T-helper 2 cell (primary cell): ENCODE measurements around the gene CDC42EP5.
"Not testable (repeated sequence)": the region's sequence is repeated elsewhere in the genome, so short reads cannot be mapped to it uniquely, and the experiment has no call there.

ENCODE experiments used
- DNase-seq, 5 experiments: peaks; one replicate each; pipeline versions ENCODE4 v3.0.0 to v3.0.0-alpha.2; 2012 to 2022

Gene CDC42EP5

GRCh38 chr19:54489341-54489740 lies 16.2 kb upstream of the CDC42EP5 start:
- no peak for DNase-seq

DNA sequence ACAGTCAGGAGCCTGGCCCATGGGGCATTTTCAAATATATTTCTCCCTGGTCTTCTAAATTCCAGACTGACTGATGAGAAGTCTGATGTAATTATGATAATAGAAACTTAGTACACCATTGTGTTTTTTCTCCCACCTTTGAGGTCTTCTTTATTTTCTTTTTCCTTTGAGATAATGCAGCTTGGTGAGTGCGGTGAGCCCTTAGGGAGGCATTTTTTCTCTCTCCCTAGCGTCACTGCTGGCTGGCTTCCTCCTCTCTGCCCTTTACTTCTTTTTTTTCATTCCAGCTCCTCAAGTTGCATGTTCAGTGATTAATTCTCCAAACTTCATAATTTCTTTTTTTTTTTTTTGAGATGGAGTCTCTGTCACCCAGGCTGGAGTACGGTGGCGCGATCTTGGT lies 12.8 kb upstream of the CDC42EP5 start:
- no peak for DNase-seq

GRCh38 chr19:54484451-54484850 lies 11.4 kb upstream of the CDC42EP5 start:
- DNase-seq: no peak

DNA sequence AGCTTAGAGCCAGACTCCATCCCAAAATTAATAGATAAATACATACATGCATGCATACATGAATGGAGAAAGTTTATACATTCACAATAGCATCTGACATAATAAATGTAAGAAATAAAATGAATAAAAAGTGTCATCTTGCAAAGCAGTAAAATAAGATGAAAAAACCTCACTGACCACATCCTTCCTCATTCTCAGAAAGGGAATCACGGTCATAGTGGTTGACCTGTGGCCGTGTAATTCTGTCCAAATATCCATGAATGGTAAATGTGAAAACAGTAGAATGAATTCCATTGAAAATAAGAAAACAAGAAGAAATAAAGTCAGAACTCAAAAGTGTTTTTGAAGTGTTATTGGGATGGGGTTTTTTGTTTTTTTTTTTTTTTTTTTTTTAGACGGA lies 9.8 kb upstream of the CDC42EP5 start:
- peak in 1 of 5 experiments; percentile 24 for DNase-seq

DNA sequence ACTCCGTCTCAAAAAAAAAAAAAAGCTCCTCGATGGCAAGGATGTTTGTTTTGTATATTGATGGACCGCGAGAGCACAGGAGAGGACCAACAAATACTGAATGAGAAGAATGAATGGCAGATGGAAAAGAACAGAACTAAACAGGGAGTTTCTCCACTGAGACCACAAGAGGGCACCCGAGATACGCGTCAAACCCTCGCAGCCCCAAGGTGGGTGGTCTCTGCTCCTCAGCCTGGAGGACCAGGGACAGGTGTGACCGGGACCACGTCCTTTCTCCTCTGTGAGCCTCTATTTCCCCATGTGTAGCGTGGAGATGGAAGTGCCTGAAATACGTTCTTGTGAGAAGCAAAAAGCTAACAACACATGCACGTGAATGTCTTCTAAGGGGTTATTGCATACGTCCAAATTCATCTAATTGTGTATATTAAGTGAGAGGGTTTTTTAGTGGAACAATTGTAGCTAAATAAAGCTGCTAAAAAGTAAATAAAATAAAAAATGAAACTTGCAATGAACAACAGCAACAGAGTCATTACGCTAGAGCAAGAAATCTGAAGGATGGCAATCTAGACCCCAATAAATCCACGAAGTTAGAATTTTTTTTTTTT lies 8.3 kb upstream of the CDC42EP5 start:
- peak in 1 of 5 experiments; percentile 42 for DNase-seq

- DNase-seq: no peak
These were observed 7.0 kb upstream of the CDC42EP5 start for GRCh38 chr19:54480051-54480450.

- DNase-seq: peak in 1 of 5 experiments; percentile 38
These were observed 5.7 kb upstream of the CDC42EP5 start for GRCh38 chr19:54478677-54479266.

DNA sequence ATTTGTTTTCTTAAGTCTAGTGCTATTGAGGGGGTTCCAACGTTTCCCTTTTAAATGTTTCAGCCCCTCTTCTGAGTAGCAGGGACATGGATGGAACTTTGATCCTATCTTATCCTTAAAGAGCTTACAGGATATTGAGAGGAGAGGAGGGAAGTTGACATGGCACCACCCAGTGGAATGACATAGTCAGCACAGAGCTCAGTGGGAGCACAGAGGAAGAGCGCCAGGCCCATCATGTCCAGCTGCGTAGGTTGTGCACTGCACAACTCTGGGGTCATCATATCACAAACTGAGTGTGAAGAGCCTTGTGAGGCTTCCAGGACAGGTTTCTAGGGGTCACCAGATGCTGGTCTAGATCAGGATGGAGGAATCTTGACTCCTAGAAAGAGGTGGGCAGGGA lies 4.6 kb upstream of the CDC42EP5 start:
- DNase-seq: no peak

DNA sequence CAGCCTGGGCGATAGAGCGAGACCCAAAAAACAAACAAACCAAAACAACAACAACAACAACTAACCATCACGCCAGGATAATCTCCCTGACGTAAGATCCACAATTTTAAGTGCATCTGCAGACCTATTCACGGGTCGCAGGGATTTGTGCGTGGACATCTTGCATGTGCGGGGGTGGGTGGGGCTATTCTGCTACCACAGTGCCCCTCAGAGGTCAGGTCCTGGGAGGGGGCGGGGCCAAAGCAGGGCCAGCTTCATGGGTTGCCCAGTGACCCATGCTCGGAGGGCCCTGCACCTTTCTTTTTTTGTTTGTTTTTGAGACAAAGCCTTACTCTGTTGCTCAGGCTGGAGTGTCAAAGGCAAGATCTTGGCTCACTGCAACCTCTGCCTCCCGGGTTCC lies 2.6 kb upstream of the CDC42EP5 start:
- DNase-seq: no peak

GRCh38 chr19:54473892-54474372 lies 836 bp upstream of the CDC42EP5 start:
- DNase-seq: no peak

GRCh38 chr19:54470991-54471782 lies 1.9 kb downstream of the CDC42EP5 start:
- no peak for DNase-seq

DNA sequence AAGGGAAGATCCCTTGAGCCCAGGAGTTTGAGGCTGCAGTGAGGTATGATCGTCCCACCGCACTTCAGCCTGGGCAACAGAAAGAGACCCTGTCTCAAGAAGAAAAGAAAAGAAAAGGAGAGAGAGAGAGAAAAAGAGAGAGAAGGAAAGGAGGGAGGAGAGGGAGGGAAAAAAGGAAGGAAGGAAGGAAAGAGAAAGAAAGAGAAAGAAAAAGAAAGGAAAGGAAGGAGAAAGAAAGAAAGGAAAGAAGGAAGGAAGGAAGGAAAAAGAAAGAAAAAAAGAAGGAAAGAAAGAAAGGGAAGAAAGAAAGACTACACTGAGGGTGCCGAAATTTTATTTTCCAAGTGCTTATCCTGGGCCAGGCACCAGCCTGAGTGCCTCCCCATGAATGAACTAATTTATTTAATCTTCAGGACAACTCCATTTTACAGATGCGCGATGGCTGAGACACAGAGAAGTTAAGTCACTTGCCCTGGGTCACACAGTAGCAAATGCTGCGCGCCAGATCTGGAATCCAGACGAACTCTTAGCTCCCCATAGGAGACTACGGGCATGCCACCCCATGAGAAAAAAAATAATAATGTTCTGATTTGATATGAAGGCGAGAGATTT lies 2.7 kb downstream of the CDC42EP5 start:
- DNase-seq: no peak

DNA sequence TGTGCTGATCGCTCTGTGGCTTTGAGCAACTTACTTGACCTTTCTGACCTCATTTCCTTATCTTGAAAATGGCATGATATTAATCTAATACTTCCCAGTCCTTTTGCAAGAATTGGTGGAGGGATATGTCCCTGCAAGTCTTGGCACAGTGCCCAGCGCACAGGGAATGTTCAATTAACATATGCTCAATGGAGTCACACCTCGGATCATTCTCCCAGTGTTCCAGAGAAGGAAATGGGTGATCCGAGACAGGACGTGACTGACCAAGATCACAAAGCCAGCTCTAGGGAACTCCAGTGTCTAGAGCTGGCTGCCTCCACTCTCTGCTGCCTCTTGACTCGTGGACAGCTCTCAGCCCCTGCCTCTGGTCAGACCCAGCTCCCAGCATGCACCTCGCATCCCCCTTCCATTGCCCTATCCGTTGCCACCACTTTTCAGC lies 3.6 kb downstream of the CDC42EP5 start:
- DNase-seq: no peak

- not testable (repeated sequence) for DNase-seq
These were observed 7.0 kb downstream of the CDC42EP5 start for GRCh38 chr19:54466110-54466480.

GRCh38 chr19:54465426-54466109 lies 7.5 kb downstream of the CDC42EP5 start:
- DNase-seq: no peak

- peak; percentile 48 to 90 (median 61) for DNase-seq
These were observed 8.3 kb downstream of the CDC42EP5 start for GRCh38 chr19:54464630-54465425.

DNA sequence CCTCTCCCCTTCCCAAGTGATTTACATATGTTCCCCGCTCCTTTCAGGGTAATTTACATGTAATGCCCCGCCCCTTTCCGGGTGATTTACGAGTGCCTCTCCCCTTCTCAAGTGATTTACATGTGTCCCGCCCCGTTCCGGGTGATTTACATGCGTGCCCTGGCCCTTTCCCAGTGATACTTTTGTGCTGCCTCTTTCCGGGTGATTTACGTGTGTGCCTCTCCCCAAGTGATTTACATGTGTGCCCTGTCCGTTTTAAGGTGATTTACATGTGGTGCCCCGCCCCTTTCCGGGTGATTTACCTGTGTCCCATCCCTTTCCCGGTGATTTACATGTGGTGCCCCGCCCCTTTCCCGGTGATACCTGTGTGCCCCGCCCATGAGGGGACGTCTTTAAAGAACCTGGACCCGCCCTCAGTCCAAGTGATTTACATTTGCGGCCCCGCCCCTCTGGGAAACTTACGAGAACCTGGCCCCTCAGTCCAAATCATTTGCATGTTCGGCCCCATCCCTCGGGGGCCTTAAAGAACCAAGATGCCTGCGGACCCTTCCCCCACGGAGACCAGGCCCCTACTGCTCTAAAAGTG lies 9.0 kb downstream of the CDC42EP5 start:
- DNase-seq: peak in 4 of 5 experiments; percentile 71 to 97 (median 82)

DNA sequence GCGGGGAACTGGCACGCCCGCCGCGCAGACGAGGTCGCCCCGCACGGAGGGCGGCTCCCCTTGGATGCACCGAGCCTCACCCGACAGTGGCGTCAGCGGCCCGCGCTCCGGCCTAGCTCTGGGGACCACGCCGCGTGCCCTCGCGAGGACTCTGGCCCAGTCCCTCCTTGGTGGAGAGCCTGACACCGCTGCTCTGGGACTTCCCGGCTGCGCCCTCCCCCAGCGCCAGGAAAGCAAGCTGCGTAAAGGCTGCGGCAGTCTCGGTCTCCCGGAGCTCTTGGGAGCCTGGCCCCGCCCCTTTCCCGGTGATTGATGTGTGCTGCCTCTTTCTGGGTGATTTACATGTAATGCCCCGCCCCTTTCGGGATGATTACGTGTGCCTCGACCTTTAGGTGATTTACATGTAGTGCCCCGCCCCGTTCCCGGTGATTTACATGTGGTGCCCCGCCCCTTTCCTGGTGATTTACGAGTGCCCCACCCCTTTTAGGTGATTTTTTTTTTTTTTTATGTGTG lies 9.5 kb downstream of the CDC42EP5 start, which contains the start of gene LENG9:
LENG9 (minus strand) TSS at position 248 of the 513 bp plus-strand sequence. CDS start 252 bp downstream, outside the sequence.
- peak; percentile 84 to 99 (median 93) for DNase-seq

- peak; percentile 32 to 83 (median 60) for DNase-seq
These were observed 10.2 kb downstream of the CDC42EP5 start for GRCh38 chr19:54462655-54463530.
